Fibroblast of skin of right biceps (primary cell): ENCODE measurements around the gene NRCAM.

Experiments
- DNase-seq: peaks from one replicate; pipeline ENCODE4 v3.0.0-alpha.2; 2013

Gene NRCAM

GRCh38 chr7:108193594-108194498, 262.4 kb downstream of the NRCAM start:
- no peak for DNase-seq

GRCh38 chr7:108190891-108191290, 265.3 kb downstream of the NRCAM start:
- peak; percentile 22 for DNase-seq

- DNase-seq: no peak
These were observed 266.4 kb downstream of the NRCAM start for GRCh38 chr7:108189733-108190388.

- DNase-seq: no peak
These were observed 267.5 kb downstream of the NRCAM start for GRCh38 chr7:108188724-108189123.

GRCh38 chr7:108181073-108181985, 274.9 kb downstream of the NRCAM start:
- DNase-seq: peak; percentile 55

GRCh38 chr7:108178398-108178797, 277.8 kb downstream of the NRCAM start:
- no peak for DNase-seq

GRCh38 chr7:108171164-108171563, 285.1 kb downstream of the NRCAM start:
- DNase-seq: no peak

- DNase-seq: no peak
These were observed 286.0 kb downstream of the NRCAM start for GRCh38 chr7:108170251-108170650.

- no peak for DNase-seq
These were observed 288.8 kb downstream of the NRCAM start for GRCh38 chr7:108167460-108167859.

- DNase-seq: no peak
These were observed 289.5 kb downstream of the NRCAM start for GRCh38 chr7:108166687-108167086.

GRCh38 chr7:108165723-108166122, 290.5 kb downstream of the NRCAM start:
- peak; percentile 29 for DNase-seq

GRCh38 chr7:108164946-108165345, 291.3 kb downstream of the NRCAM start:
- no peak for DNase-seq

GRCh38 chr7:108164342-108164741, 291.9 kb downstream of the NRCAM start:
- DNase-seq: no peak

- peak; percentile 27 for DNase-seq
These were observed 297.5 kb downstream of the NRCAM start for GRCh38 chr7:108158776-108159175.

GRCh38 chr7:108157606-108158335, 298.5 kb downstream of the NRCAM start:
- no peak for DNase-seq

GRCh38 chr7:108156897-108157605, 299.2 kb downstream of the NRCAM start:
- no peak for DNase-seq

- DNase-seq: no peak
These were observed 304.0 kb downstream of the NRCAM start for GRCh38 chr7:108152198-108152597.

GRCh38 chr7:108149908-108150307, 306.3 kb downstream of the NRCAM start:
- no peak for DNase-seq

GRCh38 chr7:108149119-108149518, 307.1 kb downstream of the NRCAM start:
- DNase-seq: no peak

- DNase-seq: no peak
These were observed 309.1 kb downstream of the NRCAM start for GRCh38 chr7:108147031-108147563.

GRCh38 chr7:108146070-108146842, 310.0 kb downstream of the NRCAM start:
- DNase-seq: peak; percentile 81
